SK-N-SH (cell line): ENCODE data around the gene PSMC3IP.

ENCODE experiments used
- CTCF ChIP-seq: fragments of 200-600 bp; sonication (generic); IDR thresholded peaks from 2 replicates; pipeline ENCODE4 v1.6.1; 2017; ENCODE audit warnings: antibody characterized with exemption, mild to moderate bottlenecking, moderate library complexity
- ELF1 ChIP-seq: IDR thresholded peaks from 2 replicates; pipeline ENCODE4 v1.4.0; 2012
- EP300 ChIP-seq, 2 experiments: IDR thresholded peaks; 2 replicates each; pipeline versions ENCODE4 v1.4.0 to v1.6.1; 2012; ENCODE audit warnings: borderline replicate concordance in 1 of 2, low read depth in 1 of 2, low read length in 1 of 2
- MXI1 ChIP-seq: IDR thresholded peaks from 2 replicates; pipeline ENCODE4 v1.6.1; 2012; ENCODE audit warnings: mild to moderate bottlenecking, low read depth, low read length, improper control_type of control experiment
- POLR2AphosphoS5 ChIP-seq: IDR thresholded peaks from 2 replicates; pipeline ENCODE4 v1.6.1; 2012; ENCODE audit warnings: low read depth, low read length
- RAD21 ChIP-seq: IDR thresholded peaks from 2 replicates; pipeline ENCODE4 v1.6.1; 2012; ENCODE audit warnings: mild to moderate bottlenecking, low read length
- REST ChIP-seq: IDR thresholded peaks from 2 replicates; pipeline ENCODE4 v1.6.1; 2012; ENCODE audit warnings: mild to moderate bottlenecking, low read depth, low read length, moderate library complexity
- RFX5 ChIP-seq: IDR thresholded peaks from 2 replicates; pipeline ENCODE4 v1.6.1; 2012; ENCODE audit warnings: mild to moderate bottlenecking, improper control_type of control experiment, low read length
- TAF1 ChIP-seq: IDR thresholded peaks from 2 replicates; pipeline ENCODE4 v1.6.1; 2012; ENCODE audit warnings: low read depth, mild to moderate bottlenecking, low read length, moderate library complexity, borderline replicate concordance
- USF2 ChIP-seq: fragments of 150-350 bp; IDR thresholded peaks from 2 replicates; pipeline ENCODE4 v1.6.1; 2017; ENCODE audit warnings: antibody characterized with exemption, low read length, low read depth, borderline replicate concordance
- ZBTB33 ChIP-seq: IDR thresholded peaks from 2 replicates; pipeline ENCODE4 v1.4.0; 2012; ENCODE audit warnings: low read depth, borderline replicate concordance

GRCh38 chr17:42591411-42591810, 13.9 kb upstream of the PSMC3IP start:
- TF ChIP-seq RAD21 (no peak), CTCF (no peak), ELF1 (no peak), POLR2AphosphoS5 (no peak), REST (no peak), ZBTB33 (no peak), USF2 (no peak), EP300 (IDR thresholded peaks at IDR 0.05; ENCODE audit: borderline replicate concordance in 1 of 2, low read depth in 1 of 2, low read length in 1 of 2) (no peak), MXI1 (no peak), RFX5 (no peak), TAF1 (no peak)
